Measurements from ENCODE around the gene DUSP22.
"Not testable (repeated sequence)": the region's sequence is repeated elsewhere in the genome, so short reads cannot be mapped to it uniquely, and the experiment has no call there.

Gene DUSP22

DNA sequence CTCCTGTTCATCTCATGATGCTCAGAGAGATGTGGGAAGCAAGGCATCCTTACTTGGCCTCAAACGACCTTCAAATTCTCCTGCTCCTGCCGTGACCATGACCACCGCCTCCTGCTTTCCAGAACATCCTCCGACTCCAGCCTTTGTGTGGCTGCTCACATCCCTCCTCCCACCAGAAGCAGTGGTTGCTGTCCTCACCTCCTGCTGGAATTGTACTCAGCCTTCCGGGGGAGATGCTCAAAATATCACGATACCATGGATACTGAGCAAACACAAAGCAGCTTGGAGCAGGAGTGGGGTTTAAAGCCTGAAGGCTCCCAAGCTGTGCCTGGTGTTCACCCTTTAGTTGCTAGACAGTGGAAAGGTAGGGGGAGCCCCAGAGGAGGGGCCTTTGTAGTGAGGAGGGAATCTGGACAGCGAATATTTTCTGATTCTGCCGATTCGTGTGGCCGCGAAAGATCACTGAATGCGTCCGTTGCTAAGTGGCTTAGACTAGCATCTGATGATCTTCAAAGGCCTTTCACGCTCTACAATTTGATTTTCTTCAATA lies 9.3 kb upstream of the DUSP22 start:
- Histone ChIP-seq H3K14ac (ENCODE audit: low read length) (no peak overlapping the region), H3K18ac (ENCODE audit: low read length) (no peak overlapping the region), H3K27me3 (ENCODE audit: insufficient read depth, low read length) (no peaks in the 10 kb centered on the region), H3K4me1 (ENCODE audit: control insufficient read depth in 1 of 2, insufficient read depth in 2 of 2, low read length in 2 of 2) (no peaks in the 10 kb centered on the region), H3K79me1 (ENCODE audit: low read length) (no peaks in the 10 kb centered on the region), H2BK5ac (ENCODE audit: low read depth, low read length, poor library complexity) (no peak overlapping the region), H4K12ac (ENCODE audit: low read depth, low read length) (no peak overlapping the region), H2BK120ac (ENCODE audit: insufficient read depth, low read length, poor library complexity) (no peak overlapping the region), H2AK5ac (ENCODE audit: low read length) (no peak overlapping the region), H4K8ac (ENCODE audit: low read depth, low read length) (no peak overlapping the region), H3K79me2 (ENCODE audit: control insufficient read depth, insufficient read depth, low read length, poor library complexity) (no peaks in the 10 kb centered on the region), H3K4me2 (ENCODE audit: low read length) (no peak overlapping the region), H3K4ac (ENCODE audit: low read depth, low read length) (no peak overlapping the region), H3K27ac (ENCODE audit: low read depth, low read length) (no peak overlapping the region), H4K91ac (ENCODE audit: low read depth, low read length) (no peak overlapping the region), H2AFZ (ENCODE audit: insufficient read depth, low read length, poor library complexity) (no peak overlapping the region), H3K9me3 (ENCODE audit: insufficient read depth, low read depth, low read length) (peaks cover 28% of the 10 kb centered on the region), H3K23ac (ENCODE audit: low read length) (no peak overlapping the region), H3K36me3 (ENCODE audit: control insufficient read depth in 1 of 2, insufficient read depth in 2 of 2, low read length in 2 of 2) (no peaks in the 10 kb centered on the region), H3K4me3 (ENCODE audit: low read depth, low read length) (peak overlapping the region; percentile 5), H2BK12ac (ENCODE audit: low read length) (no peak overlapping the region), H3K9ac (ENCODE audit: low read length) (no peak overlapping the region)
- DNase-seq = no peak
- WGBS (ENCODE audit: extremely low coverage, insufficient coverage, insufficient read length) = no CpG with 5 or more reads among the region's 14 CpGs

DNA sequence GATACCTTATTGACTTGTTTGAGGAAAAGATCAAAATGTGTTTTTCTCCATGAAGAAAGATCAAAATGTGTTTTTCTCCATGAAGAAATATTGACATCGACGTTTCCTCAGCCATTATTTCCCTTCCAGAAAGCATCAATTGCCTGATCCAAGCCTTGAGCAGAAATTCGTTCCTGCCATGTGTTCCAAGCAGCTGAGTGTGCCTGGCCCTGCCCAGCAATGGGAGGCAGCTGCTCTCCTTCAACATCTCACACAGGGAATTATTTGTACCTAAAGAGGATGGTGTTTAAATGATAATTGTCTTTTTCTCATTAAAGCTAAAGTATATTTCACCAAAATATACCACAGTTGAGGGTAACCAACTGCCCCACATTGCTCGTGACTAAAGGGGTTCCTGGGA lies 7.8 kb upstream of the DUSP22 start:
- DNase-seq = no peak
- Histone ChIP-seq H2BK12ac (ENCODE audit: low read length) (no peak overlapping the region), H2AK5ac (ENCODE audit: low read length) (no peak overlapping the region), H3K14ac (ENCODE audit: low read length) (no peak overlapping the region), H3K79me2 (ENCODE audit: control insufficient read depth, insufficient read depth, low read length, poor library complexity) (no peaks in the 10 kb centered on the region), H2BK5ac (ENCODE audit: low read depth, low read length, poor library complexity) (no peak overlapping the region), H3K4me2 (ENCODE audit: low read length) (no peak overlapping the region), H3K9ac (ENCODE audit: low read length) (no peak overlapping the region), H4K8ac (ENCODE audit: low read depth, low read length) (no peak overlapping the region), H3K18ac (ENCODE audit: low read length) (no peak overlapping the region), H2BK120ac (ENCODE audit: insufficient read depth, low read length, poor library complexity) (no peak overlapping the region), H3K79me1 (ENCODE audit: low read length) (no peaks in the 10 kb centered on the region), H3K23ac (ENCODE audit: low read length) (no peak overlapping the region), H3K27ac (ENCODE audit: low read depth, low read length) (no peak overlapping the region), H3K27me3 (ENCODE audit: insufficient read depth, low read length) (no peaks in the 10 kb centered on the region), H3K4ac (ENCODE audit: low read depth, low read length) (no peak overlapping the region), H3K4me1 (ENCODE audit: control insufficient read depth in 1 of 2, insufficient read depth in 2 of 2, low read length in 2 of 2) (no peaks in the 10 kb centered on the region), H4K91ac (ENCODE audit: low read depth, low read length) (no peak overlapping the region), H4K12ac (ENCODE audit: low read depth, low read length) (no peak overlapping the region), H3K4me3 (ENCODE audit: low read depth, low read length) (no peak overlapping the region), H2AFZ (ENCODE audit: insufficient read depth, low read length, poor library complexity) (no peak overlapping the region), H3K36me3 (ENCODE audit: control insufficient read depth in 1 of 2, insufficient read depth in 2 of 2, low read length in 2 of 2) (no peaks in the 10 kb centered on the region), H3K9me3 (ENCODE audit: insufficient read depth, low read depth, low read length) (peaks cover 28% of the 10 kb centered on the region)
- WGBS (ENCODE audit: extremely low coverage, insufficient coverage, insufficient read length) = no CpG with 5 or more reads among the region's 4 CpGs

DNA sequence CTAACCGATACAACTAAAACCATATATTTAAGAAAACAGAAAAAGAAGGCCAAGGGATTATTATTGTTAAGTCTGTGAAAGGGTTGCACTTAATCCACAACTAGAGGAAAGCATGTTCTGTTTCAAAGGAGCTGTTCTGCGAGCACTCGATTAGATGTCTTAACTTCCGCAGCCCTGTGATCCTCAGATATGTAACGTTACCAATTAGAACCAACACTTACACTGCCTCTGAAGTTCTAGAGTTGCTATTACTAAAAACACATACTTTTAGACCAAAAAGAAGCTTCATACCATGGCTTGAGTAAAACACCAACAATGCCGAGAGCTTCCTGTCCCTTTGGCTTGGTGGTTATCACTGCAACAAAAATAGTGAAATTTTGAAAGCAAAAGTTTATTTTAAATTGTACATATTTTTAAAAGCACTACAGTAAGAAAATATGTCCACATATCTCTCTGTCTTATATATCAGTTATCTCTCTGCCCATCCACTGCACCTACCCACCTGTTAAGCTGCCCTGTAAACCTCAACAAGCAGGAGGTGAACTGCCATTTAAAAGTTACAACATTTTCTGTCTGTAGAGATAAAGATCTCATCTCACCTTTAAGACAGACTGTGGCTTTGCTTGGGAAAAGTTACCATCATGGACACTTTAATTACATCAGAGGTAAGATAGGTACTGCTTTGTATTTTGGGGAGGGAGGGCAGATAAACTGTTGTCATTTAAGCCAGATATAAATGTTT lies 7.1 kb upstream of the DUSP22 start:
- no peak overlapping the region for H3K4me3 ChIP-seq (ENCODE audit: low read depth, low read length)
- DNase-seq = peak in 1 of 2 donors; percentile 20
- no peak overlapping the region for H2AFZ ChIP-seq (ENCODE audit: insufficient read depth, low read length, poor library complexity)
- WGBS (ENCODE audit: extremely low coverage, insufficient coverage, insufficient read length) = no CpG with 5 or more reads among the region's 6 CpGs
- H3K27ac ChIP-seq (ENCODE audit: low read depth, low read length) = no peak overlapping the region
- H3K14ac ChIP-seq (ENCODE audit: low read length) = no peak overlapping the region
- no peak overlapping the region for H3K9ac ChIP-seq (ENCODE audit: low read length)
- H3K18ac ChIP-seq (ENCODE audit: low read length) = no peak overlapping the region
- H2BK120ac ChIP-seq (ENCODE audit: insufficient read depth, low read length, poor library complexity) = no peak overlapping the region
- no peak overlapping the region for H4K91ac ChIP-seq (ENCODE audit: low read depth, low read length)
- no peak overlapping the region for H2AK5ac ChIP-seq (ENCODE audit: low read length)
- no peaks in the 10 kb centered on the region for H3K79me1 ChIP-seq (ENCODE audit: low read length)
- no peak overlapping the region for H4K12ac ChIP-seq (ENCODE audit: low read depth, low read length)
- no peak overlapping the region for H3K4ac ChIP-seq (ENCODE audit: low read depth, low read length)
- peaks cover 25% of the 10 kb centered on the region for H3K9me3 ChIP-seq (ENCODE audit: insufficient read depth, low read depth, low read length)
- H3K79me2 ChIP-seq (ENCODE audit: control insufficient read depth, insufficient read depth, low read length, poor library complexity) = no peaks in the 10 kb centered on the region
- H3K4me1 ChIP-seq (ENCODE audit: control insufficient read depth in 1 of 2, insufficient read depth in 2 of 2, low read length in 2 of 2) = no peaks in the 10 kb centered on the region
- H3K27me3 ChIP-seq (ENCODE audit: insufficient read depth, low read length) = no peaks in the 10 kb centered on the region
- no peak overlapping the region for H2BK5ac ChIP-seq (ENCODE audit: low read depth, low read length, poor library complexity)
- no peak overlapping the region for H4K8ac ChIP-seq (ENCODE audit: low read depth, low read length)
- no peak overlapping the region for H3K23ac ChIP-seq (ENCODE audit: low read length)
- no peak overlapping the region for H2BK12ac ChIP-seq (ENCODE audit: low read length)
- H3K36me3 ChIP-seq (ENCODE audit: control insufficient read depth in 1 of 2, insufficient read depth in 2 of 2, low read length in 2 of 2) = no peaks in the 10 kb centered on the region
- H3K4me2 ChIP-seq (ENCODE audit: low read length) = no peak overlapping the region

DNA sequence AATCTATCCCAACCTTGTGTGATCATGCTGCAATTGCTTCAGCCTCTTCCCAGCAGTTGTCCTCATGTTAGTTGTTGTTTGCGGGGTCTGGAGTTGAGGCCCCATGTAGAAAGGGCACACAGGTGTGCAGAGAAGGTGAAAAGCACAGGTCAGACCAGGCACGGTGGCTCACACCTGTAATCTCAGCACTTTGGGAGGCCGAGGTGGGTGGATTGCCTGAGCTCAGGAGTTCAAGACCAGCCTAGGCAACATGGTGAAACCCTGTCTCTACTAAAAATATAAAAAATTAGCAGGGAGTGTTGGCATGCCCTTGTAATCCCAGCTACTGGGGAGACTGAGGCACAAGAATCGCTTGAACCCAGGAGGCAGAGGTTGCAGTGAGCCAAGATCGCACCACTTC lies 6.4 kb upstream of the DUSP22 start:
- H3K9me3 ChIP-seq (ENCODE audit: insufficient read depth, low read depth, low read length) = peaks cover 27% of the 10 kb centered on the region
- H3K9ac ChIP-seq (ENCODE audit: low read length); H3K79me2 ChIP-seq (ENCODE audit: control insufficient read depth, insufficient read depth, low read length, poor library complexity); H3K36me3 ChIP-seq (ENCODE audit: control insufficient read depth in 1 of 2, insufficient read depth in 2 of 2, low read length in 2 of 2); H3K4ac ChIP-seq (ENCODE audit: low read depth, low read length); H3K79me1 ChIP-seq (ENCODE audit: low read length); H3K14ac ChIP-seq (ENCODE audit: low read length); H2AK5ac ChIP-seq (ENCODE audit: low read length); H2AFZ ChIP-seq (ENCODE audit: insufficient read depth, low read length, poor library complexity); H2BK5ac ChIP-seq (ENCODE audit: low read depth, low read length, poor library complexity); H3K4me1 ChIP-seq (ENCODE audit: control insufficient read depth in 1 of 2, insufficient read depth in 2 of 2, low read length in 2 of 2); H3K23ac ChIP-seq (ENCODE audit: low read length); H4K91ac ChIP-seq (ENCODE audit: low read depth, low read length); H4K8ac ChIP-seq (ENCODE audit: low read depth, low read length); H3K4me2 ChIP-seq (ENCODE audit: low read length); H3K18ac ChIP-seq (ENCODE audit: low read length); H3K27me3 ChIP-seq (ENCODE audit: insufficient read depth, low read length); DNase-seq; H3K27ac ChIP-seq (ENCODE audit: low read depth, low read length); H4K12ac ChIP-seq (ENCODE audit: low read depth, low read length); H2BK12ac ChIP-seq (ENCODE audit: low read length); H3K4me3 ChIP-seq (ENCODE audit: low read depth, low read length); H2BK120ac ChIP-seq (ENCODE audit: insufficient read depth, low read length, poor library complexity): not testable (repeated sequence)
- no CpG with 5 or more reads among the region's 5 CpGs for WGBS (ENCODE audit: extremely low coverage, insufficient coverage, insufficient read length)
